Right lobe of liver (tissue), 6 donors: Measurements from ENCODE around the gene HS1BP3. TPM values are rescaled to one million over a fixed set of nuclear protein-coding genes. Genes with fewer than 3 reads are reported as not detected.

Experiments used
- ATAC-seq, 4 donors: fragments of 200-7000 bp; cut with Tn5 transposase; one replicate each; pipeline ENCODE4 v1.9.1; 2020; ENCODE audit warnings: mild to moderate bottlenecking in 4 of 4, moderate library complexity in 4 of 4
- DNase-seq, 3 donors: peaks; one replicate each; pipeline ENCODE4 v3.0.0-alpha.2; 2020
- H3K27ac ChIP-seq, 3 donors: fragments of 200-600 bp; one replicate each; pipeline ENCODE4 v1.8.0; 2022
- H3K27me3 ChIP-seq, 2 donors: fragments of 200-600 bp; one replicate each; pipeline ENCODE4 v1.8.0; 2022
- H3K36me3 ChIP-seq, 4 donors: fragments of 200-600 bp; sonication (generic) in 1 of 4; one replicate each; pipeline versions ENCODE4 v1.5.1 to v1.8.0; 2017 to 2022; ENCODE audit warnings: control low read depth in 1 of 4
- H3K4me1 ChIP-seq, 4 donors: fragments of 200-600 bp; sonication (generic) in 1 of 4; one replicate each; pipeline versions ENCODE4 v1.5.1 to v1.8.0; 2017 to 2022; ENCODE audit warnings: control low read depth in 1 of 4
- H3K4me3 ChIP-seq, 3 donors: fragments of 200-600 bp; one replicate each; pipeline ENCODE4 v1.8.0; 2022
- H3K9me3 ChIP-seq, 4 donors: fragments of 200-600 bp; sonication (generic) in 1 of 4; one replicate each; pipeline versions ENCODE4 v1.5.1 to v1.8.0; 2017 to 2022; ENCODE audit warnings: control low read depth in 1 of 4
- POLR2A ChIP-seq: fragments of 450-650 bp; IDR thresholded peaks from one replicate; pipeline ENCODE4 v1.6.1; 2017; ENCODE audit warnings: antibody characterized with exemption, mild to moderate bottlenecking
- WGBS: methylation state at CpG from one replicate; pipeline ENCODE4 v1.1.6; 2018; ENCODE audit warnings: low coverage, low lambda C conversion rate; ENCODE audit not compliant: insufficient coverage; ENCODE audit errors: missing lambda C conversion rate; 5-methylcytosine and 5-hydroxymethylcytosine counted together
- intact Hi-C, 2 donors: fragments of 100-400 bp; cut with DNase I; formaldehyde crosslinking; loops; one replicate each; pipeline versions ENCODE4 v1.11.2 to v1.14.1; 2022
- total RNA-seq, 6 experiments: library from RNA; depleted of rRNA in 2 of 6; stranded (reverse); fragments of >200 nt in 2 of 6; fragmentation: NEBNext Ultra II Directional in 3 of 6; extraction: Animal tissue kit (Norgen Biotek cat#: 25700) in 3 of 6; gene quantifications; one replicate each; pipeline versions ENCODE4 v1.1.0 to v1.2.4, GENCODE V29; 2016 to 2023
- TF ChIP-seq, protein P1 (sequence below), 4 donors: fragments of 200-600 bp in 3 of 4; fragments of 450-650 bp in 1 of 4; IDR thresholded peaks; one replicate each; pipeline versions ENCODE4 v1.5.1 to v1.8.0; 2016 to 2022; ENCODE audit warnings: antibody characterized with exemption in 4 of 4, mild to moderate bottlenecking in 2 of 4
- donor health status: DM: no; HTN: yes; CAD: no.
- donor health status: DM: no; HTN: no; CAD: no.
- donor health status: DM: no; HTN: no; CAD: no.
- donor health status: DM: no; HTN: yes; CAD: no.
- donor health status: DM: no; HTN: yes; CAD: no.

The HS1BP3 gene
- total RNA-seq, 6 experiments from 2014 or later: 17.5 to 34.7 (median 20.2) TPM

DNA sequence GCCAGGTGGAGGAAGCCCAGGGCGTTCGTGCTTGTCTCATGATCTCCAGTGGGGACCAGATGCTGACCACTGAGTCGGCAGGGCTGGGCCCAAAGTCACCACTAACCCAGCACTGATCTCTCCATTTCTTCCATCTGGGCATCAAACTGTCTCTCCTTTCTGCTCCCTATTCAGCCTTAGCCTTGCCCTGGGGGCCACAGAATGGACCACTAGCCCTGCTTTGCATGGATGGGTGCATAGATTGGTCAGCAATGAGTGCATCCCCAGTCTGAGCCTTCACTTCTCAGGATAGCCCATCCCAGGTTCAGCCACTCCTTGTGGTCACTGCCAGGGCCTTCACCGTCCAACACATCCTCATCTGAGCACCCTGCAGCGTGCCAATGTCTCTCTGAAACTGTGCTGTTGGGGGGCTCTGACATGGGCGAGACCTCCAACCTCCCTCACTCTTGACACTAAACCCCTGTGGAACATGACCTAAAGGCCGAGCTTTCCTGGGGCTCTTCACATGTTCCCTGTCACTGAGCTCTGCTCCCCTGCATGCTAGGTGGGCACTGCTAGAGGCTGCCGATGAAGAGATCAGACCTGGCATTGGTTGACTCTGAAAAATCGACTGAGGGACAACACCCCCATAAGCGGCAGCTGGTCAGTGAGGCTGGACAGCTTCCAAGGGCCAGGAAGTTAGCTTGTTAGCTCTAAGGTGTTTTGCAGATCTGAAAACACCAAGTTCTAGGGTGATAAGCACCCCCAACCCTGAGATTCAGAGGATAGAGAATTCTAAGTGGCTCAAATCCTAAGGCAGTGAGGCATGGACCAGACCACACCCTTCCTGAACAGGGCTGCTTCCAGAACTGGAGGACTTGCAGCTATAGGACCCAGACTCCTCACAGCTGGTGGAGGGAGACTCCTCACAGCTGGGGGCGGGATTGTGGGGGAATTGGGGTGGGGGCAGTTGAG, 61.7 kb downstream of the HS1BP3 start:
- H3K4me3 ChIP-seq: no peak overlapping the region
- no peaks in the 10 kb centered on the region for H3K36me3 ChIP-seq
- peaks cover 2 to 49% (median 17%) of the 10 kb centered on the region in 4 donors for H3K4me1 ChIP-seq
- H3K27me3 ChIP-seq: no peaks in the 10 kb centered on the region
- intact Hi-C loops: loop anchor here in 1 of 2 donors (5.0 kb wide), 1 partner anchor 47 kb away; no protein-coding TSS in a partner anchor
- 82% methylated on average over 5 of the region's 11 CpGs for WGBS
- H3K27ac ChIP-seq: no peak overlapping the region
- DNase-seq (peak in 1 of 3 donors; percentile 30), ATAC-seq (no peak)
- no peaks in the 10 kb centered on the region for H3K9me3 ChIP-seq
- no peak for TF ChIP-seq POLR2A
- TF ChIP-seq, protein P1, sequence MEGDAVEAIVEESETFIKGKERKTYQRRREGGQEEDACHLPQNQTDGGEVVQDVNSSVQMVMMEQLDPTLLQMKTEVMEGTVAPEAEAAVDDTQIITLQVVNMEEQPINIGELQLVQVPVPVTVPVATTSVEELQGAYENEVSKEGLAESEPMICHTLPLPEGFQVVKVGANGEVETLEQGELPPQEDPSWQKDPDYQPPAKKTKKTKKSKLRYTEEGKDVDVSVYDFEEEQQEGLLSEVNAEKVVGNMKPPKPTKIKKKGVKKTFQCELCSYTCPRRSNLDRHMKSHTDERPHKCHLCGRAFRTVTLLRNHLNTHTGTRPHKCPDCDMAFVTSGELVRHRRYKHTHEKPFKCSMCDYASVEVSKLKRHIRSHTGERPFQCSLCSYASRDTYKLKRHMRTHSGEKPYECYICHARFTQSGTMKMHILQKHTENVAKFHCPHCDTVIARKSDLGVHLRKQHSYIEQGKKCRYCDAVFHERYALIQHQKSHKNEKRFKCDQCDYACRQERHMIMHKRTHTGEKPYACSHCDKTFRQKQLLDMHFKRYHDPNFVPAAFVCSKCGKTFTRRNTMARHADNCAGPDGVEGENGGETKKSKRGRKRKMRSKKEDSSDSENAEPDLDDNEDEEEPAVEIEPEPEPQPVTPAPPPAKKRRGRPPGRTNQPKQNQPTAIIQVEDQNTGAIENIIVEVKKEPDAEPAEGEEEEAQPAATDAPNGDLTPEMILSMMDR (IDR thresholded peaks at IDR 0.05): no peak

DNA sequence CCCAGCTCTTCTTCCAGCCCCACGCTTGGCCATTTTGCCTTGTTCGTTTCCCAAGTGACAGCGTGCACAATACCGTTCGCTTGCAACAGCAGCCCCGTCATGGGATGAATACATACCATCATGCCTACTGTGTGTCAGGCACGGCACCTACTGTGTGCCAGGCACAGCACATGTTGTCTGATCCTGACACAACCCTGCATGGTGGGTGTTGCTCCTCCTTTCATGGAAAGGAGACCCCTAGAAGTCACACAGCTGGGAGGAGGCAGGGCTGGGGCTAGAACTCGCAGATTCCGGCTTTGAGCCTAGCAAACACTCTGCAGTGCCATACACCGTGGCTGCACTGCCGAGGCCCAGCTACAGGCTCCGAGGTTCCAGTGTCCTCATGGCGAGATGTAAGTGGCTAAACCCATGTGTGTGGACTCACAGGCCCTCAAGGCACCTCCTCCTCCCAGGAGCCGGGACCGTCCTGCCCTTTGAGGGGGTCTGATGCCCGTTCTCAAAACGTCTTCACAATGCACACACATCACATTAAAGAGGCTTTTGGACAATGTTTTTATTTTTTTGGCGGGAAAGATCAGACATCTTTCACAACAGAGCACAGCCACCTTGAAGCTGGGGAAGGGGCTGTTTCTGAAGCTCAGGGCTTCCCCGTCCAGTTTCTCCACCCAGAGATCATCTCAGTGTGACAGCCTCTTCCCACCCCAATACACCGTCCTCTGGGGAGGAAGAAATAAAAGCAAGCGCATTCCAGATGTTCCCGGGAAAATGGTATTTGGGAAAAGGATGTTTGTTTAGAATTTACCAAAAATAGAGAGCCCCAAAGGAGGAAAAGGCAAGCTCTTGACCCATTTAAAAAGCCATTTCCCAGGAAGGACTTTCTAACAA, 64.9 kb downstream of the HS1BP3 start:
- H3K9me3 ChIP-seq: no peaks in the 10 kb centered on the region
- TF ChIP-seq POLR2A: no peak
- TF ChIP-seq, protein P1 (IDR thresholded peaks at IDR 0.05): no peak
- no peak overlapping the region for H3K27ac ChIP-seq
- peak in 2 of 3 donors; percentile 37 to 40 for DNase-seq
- H3K4me1 ChIP-seq: peaks cover 0 to 24% (median 9%) of the 10 kb centered on the region in 4 donors
- no peaks in the 10 kb centered on the region for H3K36me3 ChIP-seq
- H3K27me3 ChIP-seq: no peaks in the 10 kb centered on the region
- intact Hi-C loops: loop anchor here in 1 of 2 donors (5.0 kb wide), 1 partner anchor 44 kb away; no protein-coding TSS in a partner anchor
- no peak overlapping the region for H3K4me3 ChIP-seq
- WGBS: 87% methylated on average over 14 of the region's 22 CpGs
- ATAC-seq: no peak

DNA sequence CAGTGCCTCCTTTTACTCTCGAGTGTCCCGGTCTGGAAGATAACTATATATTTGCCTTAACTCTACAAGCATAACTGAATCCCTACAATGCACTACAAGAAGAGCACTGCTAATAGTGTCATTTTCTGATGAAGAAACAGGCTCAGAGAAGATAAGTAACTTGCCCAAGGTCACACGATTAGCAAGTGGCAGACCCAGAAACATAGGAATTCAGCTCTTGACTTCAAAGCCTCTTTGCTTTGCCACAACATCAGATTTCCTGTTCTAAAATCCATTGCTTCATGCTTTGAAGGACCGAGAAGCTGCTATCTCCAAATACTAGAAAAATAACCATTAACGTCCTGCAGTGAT, 65.6 kb downstream of the HS1BP3 start:
- H3K36me3 ChIP-seq: no peaks in the 10 kb centered on the region
- H3K27me3 ChIP-seq: no peaks in the 10 kb centered on the region
- no peak for DNase-seq
- H3K27ac ChIP-seq: peak overlapping the region in 1 of 3 donors; percentile 54
- H3K9me3 ChIP-seq: no peaks in the 10 kb centered on the region
- WGBS: 70% methylated on average over 5 of the region's 5 CpGs
- H3K4me1 ChIP-seq: peaks cover 0 to 25% (median 10%) of the 10 kb centered on the region in 4 donors
- TF ChIP-seq, protein P1 (IDR thresholded peaks at IDR 0.05): no peak
- TF ChIP-seq POLR2A: no peak
- no peak for ATAC-seq
- no peak overlapping the region for H3K4me3 ChIP-seq
- intact Hi-C loops: loop anchor here in 1 of 2 donors (5.0 kb wide), 1 partner anchor 43 kb away; no protein-coding TSS in a partner anchor
